ENCODE measurements around the gene DIO1. TPM values are rescaled to one million over a fixed set of nuclear protein-coding genes. Genes with fewer than 3 reads are reported as not detected.

Gene DIO1
- total and polyA plus RNA-seq, 2 of the 8 experiments (the other 6 are each of a cell fraction or from before 2014, with no cell fraction given), result 0.14 TPM; not detected in 1

- TF ChIP-seq PHF8 (conservative IDR thresholded peaks at IDR 0.05; ENCODE audit: low read depth, low read length) (no peak), SP2 (IDR thresholded peaks at IDR 0.05; ENCODE audit: low read length) (no peak), CHD7 (IDR thresholded peaks at IDR 0.05; ENCODE audit: insufficient replicate concordance, low read length) (no peak), SIX5 (IDR thresholded peaks at IDR 0.05; ENCODE audit: low read depth, low read length) (no peak), CEBPB (IDR thresholded peaks at IDR 0.05; ENCODE audit: low read depth, low read length) (no peak)
These were observed 50.6 kb downstream of the DIO1 start (continued) for GRCh38 chr1:53944469-53945182.

All from H1 (cell line).